NCI-H2107 treated with DMSO at 0.1 percent for 48 hours (cell line): Measurements from ENCODE around the gene IRF1.

ENCODE experiments used
- DNase-seq: peaks from one replicate; lab custom pipeline; 2025; ENCODE audit not compliant: unreplicated experiment; lab: John Stamatoyannopoulos, UW

Gene IRF1

GRCh38 chr5:132462333-132462732 is 28.2 kb downstream of the IRF1 start:
- no peak for DNase-seq

DNA sequence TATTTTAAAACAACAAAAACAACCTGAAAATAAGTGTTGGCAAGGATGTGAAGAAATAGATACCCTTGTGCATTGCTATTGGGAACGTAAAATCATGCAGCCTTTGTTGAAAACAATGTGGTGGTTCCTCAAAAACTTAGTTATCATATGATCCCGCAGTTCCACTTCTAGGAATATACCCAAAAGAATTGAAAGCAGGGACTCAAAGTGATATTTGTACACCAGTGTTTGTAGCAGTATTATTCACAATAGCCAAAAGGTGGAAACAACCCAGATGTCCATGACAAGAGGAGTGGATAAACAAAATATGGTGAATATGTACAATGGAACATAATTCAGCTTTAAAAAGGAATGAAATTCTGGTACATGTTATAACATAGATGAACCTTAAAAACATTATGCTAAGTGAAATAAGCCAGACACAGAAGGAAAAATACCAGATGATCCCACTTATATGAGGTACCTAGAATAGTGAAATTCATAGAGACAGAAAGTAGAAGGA is 29.0 kb downstream of the IRF1 start:
- no peak for DNase-seq

DNA sequence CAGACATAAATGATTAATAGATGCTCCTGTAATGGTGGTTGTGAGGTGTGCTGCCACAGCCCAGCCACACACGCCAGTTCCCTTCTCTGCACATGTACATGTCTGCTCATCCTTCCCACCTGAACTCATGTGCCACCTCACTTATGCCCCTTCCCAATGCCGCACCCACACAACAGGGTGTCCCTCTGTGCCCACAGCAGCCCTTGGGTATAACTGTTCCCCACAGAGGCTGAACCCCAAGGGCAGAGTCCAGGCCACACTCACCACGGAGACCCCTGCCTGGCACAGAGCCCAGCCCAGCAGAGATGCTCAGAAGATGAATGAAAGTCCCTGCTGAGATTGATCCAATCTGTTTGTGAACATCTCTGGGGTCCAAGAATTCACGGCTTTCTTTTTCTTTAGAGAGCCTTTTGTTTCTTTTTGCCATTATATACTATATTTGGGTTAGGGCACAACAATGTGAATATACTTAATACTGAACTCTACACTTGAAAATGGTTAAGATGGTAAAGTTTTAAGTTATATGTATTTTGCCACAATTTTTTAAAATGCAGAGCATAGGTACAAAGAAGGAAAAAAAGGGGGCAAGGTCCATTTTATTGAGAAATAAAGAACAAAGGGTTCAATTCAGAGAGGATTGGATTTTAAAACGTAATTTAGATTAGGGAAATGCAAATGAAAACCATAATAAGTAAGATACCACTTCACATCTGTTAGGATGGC is 29.6 kb downstream of the IRF1 start:
- DNase-seq: no peak

- peak; percentile 61 for DNase-seq
Observed at GRCh38 chr5:132459983-132460838, 30.4 kb downstream of the IRF1 start.

DNA sequence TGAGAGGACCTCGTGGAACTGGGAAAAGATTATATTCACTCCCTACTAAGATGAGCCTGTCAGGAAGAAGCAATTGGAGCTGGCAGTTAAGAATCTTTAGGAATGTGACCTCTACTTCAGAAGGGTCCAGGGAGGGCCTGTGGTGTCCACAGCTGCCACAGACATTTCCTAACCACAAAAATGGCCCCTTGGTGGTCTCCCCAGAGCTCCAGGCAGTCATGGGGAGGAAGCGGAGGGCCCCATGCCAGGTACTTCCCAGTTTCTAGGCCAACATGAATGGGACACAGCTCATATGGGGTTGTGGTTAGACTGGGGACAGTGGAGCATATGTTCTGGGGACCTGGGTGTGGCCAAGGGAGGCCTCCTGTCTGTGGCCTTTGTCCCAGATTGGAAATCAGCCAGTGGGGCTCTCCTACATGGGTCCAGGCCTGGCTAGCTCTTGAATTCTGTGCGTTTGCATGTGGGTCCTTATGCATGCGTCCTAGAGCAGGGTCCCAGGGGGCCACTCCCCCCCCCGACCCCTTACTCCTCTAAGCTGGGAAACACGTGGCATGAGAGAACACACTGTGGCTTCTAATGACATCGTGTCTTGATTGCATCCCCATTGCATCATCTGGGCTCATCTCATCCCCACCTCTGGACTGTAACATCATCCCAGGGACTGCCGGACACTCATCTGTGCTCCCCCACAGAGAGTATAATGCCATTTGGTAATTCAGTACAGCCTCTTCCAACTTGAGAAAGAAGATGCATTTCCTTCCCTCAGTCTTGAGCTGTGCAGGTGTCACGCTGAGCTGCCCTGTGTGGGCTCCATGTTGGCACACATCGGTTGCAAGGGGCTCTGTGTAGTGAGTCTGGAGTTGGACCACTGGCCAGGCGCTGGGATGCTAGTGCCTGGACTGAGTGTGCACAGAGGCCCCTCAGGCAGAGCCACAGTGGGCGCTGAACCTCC is 31.3 kb downstream of the IRF1 start:
- peak; percentile 21 for DNase-seq

GRCh38 chr5:132458651-132459030 is 31.9 kb downstream of the IRF1 start:
- DNase-seq: peak; percentile 20

DNA sequence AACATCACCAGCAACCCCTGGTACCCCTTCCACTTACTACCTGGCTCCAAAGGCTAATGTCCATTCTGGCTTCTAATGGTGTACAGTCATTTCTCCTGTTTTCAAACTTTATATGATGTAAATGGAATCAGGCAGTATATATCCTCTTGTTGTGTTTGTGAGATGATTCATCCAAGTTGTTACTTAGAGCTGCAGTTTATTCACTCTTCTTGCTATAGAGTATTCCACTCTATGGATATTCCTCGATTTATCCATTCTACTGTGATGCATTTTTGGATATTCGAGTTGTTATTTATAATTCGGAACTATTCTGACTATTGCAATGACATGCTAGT is 32.4 kb downstream of the IRF1 start:
- no peak for DNase-seq

DNA sequence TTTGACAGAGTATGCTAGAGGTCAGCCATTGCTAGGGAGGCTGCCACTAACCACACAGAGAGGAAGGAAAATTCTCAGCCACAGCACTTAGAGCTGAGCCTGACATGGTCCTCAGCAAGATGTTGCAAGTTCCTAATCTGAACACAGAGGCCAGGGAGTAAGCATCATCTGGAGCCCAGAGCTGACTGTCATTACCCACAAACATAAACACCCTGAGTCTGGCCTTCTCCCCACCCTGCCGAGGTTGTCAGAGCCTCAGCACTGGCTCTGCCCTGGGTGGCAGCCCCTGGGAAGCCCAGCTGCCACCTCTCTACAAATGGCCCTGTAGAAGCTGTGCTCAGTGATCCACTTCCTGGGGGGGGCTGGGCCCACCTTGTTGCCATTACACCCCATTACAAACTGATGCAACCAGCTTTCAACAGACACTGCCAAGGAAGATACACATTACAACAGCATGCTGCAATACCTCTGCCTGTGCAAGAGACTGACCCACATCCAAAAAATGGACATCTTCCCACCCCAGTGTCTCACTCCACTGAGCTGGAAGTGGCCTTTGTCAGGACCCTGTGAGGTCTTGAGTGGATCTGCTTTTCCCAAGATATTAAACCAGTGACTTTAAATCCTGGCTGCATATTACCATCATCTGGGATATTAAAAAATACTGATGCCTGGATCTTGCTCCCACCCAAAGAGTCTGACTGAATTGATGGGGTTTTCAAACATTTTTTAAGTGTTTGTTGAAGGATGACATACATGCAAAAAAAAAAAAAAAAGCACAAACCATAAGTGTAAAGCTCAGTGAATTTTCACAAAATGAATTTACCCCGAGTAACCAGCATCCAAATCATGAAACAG is 33.0 kb downstream of the IRF1 start:
- DNase-seq: no peak

DNA sequence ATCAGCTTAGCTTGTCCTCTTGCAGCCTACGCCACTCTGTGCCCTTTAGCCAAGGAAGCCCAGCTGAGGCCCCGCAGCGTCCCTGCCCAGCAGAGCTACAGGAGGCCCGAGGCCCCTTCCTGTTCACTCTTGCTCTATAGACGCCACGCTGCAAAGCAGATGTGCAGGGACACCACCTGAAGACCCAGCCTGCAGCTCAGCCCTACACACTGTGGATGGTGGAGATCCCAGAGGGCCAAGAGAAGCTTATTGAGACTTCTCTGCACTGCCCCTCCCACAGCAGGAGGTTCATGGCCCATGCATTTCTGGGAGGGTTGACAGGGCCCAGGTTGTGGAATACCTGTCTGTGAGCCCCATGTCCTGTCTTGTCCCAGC is 33.6 kb downstream of the IRF1 start:
- no peak for DNase-seq

- no peak for DNase-seq
Observed at GRCh38 chr5:132456296-132456986, 34.1 kb downstream of the IRF1 start.

DNA sequence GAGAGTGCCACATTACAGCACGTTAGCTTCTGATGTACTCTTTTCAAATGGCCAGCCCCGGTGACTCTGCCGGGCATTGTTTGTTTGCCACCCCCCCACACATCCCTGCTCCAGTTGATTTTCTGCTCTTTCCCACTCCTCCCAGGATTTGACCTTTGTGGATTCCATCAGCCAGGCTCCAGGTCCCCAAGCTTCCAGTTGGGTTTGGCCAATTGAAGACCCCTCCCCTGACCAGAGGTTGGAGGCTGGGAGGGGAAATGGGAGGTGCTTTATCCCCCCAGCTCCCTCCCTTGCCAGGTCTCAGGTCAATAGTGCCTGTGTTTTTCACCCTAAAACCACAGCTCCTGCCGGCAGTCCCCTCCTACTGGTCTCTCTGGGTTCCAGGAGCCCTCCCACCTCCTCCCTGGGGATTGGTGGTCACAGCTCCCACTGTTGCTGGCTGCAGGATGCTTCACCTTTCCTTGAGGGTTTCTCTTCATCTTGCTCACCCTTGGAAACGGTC is 34.9 kb downstream of the IRF1 start:
- DNase-seq: no peak

DNA sequence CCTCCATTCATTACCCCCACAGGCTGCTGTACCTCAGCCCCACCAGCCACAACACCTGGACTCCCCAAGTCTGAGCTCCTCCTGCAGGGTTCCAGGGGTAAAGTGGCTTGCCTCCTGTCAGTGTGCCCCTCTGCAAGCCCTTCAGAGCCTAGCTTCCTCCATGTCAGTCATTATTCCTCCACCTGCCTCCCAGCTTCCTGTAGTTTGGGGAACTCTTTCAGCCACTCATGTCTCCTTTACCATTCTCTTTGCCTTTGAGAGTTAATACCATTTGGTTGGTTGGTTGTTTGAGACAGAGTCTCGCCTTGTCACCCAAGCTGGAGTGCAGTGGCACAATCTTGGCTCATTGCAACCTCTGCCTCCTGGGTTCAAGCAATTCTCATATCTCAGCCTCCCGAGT is 36.2 kb downstream of the IRF1 start:
- no peak for DNase-seq

- DNase-seq: no peak
Observed at GRCh38 chr5:132451387-132451786, 39.2 kb downstream of the IRF1 start.

DNA sequence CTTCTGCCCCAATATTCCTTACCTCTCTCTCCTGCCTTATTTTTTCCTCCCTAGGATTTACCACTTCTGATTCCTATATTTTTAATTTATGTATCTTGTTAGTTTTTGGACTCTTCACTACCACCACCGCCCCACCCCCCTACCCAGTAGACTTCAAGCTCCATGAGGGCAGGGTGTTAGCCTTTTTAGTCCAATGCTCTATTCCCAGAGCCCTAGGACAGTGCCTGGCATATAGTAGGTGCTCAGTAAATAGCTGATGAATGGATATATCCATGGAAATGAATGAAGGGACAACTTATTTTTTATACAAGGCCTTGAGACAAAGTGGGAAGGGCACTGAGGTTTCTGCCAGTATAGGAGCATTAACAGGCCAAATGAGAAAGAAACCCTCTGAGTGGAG is 41.5 kb downstream of the IRF1 start:
- DNase-seq: no peak

DNA sequence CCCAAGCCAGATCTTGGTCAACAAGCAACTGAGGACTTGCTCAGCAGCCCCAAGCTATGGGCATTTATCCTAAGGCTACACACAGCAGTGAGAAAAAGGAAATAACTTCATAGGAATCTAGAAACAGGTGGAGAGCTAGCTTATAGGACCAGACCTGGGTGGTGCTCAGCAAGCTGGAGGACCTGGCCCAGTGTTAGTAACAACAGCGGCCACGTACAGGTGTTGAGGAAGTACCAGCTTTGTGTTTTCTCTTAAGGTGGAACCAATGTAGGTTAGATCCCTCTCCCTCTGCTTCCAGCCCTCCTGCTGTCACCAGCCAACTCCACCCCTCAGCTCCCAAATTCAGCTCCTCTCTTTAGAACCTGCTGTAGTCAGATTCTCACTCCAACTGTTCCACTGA is 43.4 kb downstream of the IRF1 start:
- DNase-seq: no peak

DNA sequence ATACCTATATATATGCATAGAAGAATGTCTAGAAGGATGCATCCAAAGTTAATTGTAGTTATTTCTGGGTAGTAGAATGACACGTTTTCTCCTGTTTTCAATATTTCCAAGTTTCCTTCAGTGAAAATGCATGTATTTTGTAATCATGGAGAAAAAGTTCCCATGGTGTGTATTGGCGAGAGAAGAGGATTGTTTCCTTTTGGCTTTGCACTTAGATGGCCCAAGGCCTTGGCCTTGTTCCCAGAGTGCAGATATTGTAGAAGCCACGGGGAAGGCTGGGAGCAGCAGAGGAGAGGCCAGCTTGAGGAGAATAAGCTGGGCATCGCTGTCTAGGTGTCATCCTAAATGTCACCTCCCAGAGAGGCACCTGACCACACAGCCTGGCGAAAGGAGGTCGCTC is 44.0 kb downstream of the IRF1 start:
- no peak for DNase-seq

GRCh38 chr5:132445930-132446329 is 44.6 kb downstream of the IRF1 start:
- DNase-seq: no peak

DNA sequence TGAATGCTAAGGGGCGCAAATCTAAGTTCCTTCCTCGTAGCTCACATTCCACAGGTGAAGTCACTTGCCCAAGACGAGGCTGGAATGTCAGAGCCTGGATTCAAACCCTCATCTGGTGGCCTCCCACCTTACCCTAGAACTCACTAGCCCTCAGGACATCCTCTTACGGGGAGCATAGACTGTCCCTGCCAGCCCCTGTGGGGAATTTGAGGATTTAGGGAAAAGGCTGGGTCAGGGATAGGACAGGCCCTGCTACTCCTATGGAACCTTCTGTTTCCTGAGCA is 45.0 kb downstream of the IRF1 start:
- no peak for DNase-seq

- no peak for DNase-seq
Observed at GRCh38 chr5:132444841-132445639, 45.5 kb downstream of the IRF1 start.
